H1 (cell line): ENCODE results near the gene LITAF. TPM values are rescaled to one million over a fixed set of nuclear protein-coding genes. Genes with fewer than 3 reads are reported as not detected.

Experiments
- CTCF ChIA-PET: fragments of 300-600 bp; sonication (Branson Sonifier 250); formaldehyde crosslinking; loops from one replicate; lab custom pipeline; 2021; ENCODE audit not compliant: partially characterized antibody; lab: Charles Lee
- POLR2A ChIA-PET: fragments of 300-600 bp; sonication (Branson Sonifier 250); formaldehyde crosslinking; loops from one replicate; lab custom pipeline; 2021; ENCODE audit warnings: inconsistent platforms; ENCODE audit not compliant: partially characterized antibody; lab: Charles Lee
- DNase-seq, 2 experiments: peaks; one replicate each; pipeline versions ENCODE4 v3.0.0 to v3.0.0-alpha.2; 2010 to 2022; ENCODE audit warnings: low spot score in 2 of 2, low read depth in 1 of 2, mixed read lengths in 1 of 2
- FAIRE-seq: peaks from 2 replicates; lab custom pipeline; 2011; peaks lifted over from hg19 to GRCh38; lab: Jason Lieb, UNC
- H2AFZ ChIP-seq: 2 replicates; pipeline ENCODE4 v1.8.1; 2012; ENCODE audit warnings: low read length, inconsistent platforms
- H2AK5ac ChIP-seq: 2 replicates; pipeline ENCODE4 v1.6.1; 2013; ENCODE audit warnings: low read depth, low read length
- H2BK120ac ChIP-seq: replicated peaks from 2 replicates; pipeline ENCODE3; 2013; ENCODE audit warnings: low read depth, low read length, inconsistent platforms
- H2BK12ac ChIP-seq: 2 replicates; pipeline ENCODE4 v1.6.1; 2013; ENCODE audit warnings: low read depth, low read length
- H2BK15ac ChIP-seq: 2 replicates; pipeline ENCODE4 v1.6.1; 2013; ENCODE audit warnings: low read length
- H2BK20ac ChIP-seq: 2 replicates; pipeline ENCODE4 v1.6.1; 2013; ENCODE audit warnings: low read length
- H2BK5ac ChIP-seq: 2 replicates; pipeline ENCODE4 v1.6.1; 2013; ENCODE audit warnings: low read depth, low read length
- H3K14ac ChIP-seq: 2 replicates; pipeline ENCODE4 v1.6.1; 2013; ENCODE audit warnings: inconsistent platforms; ENCODE audit not compliant: insufficient read length
- H3K18ac ChIP-seq: 2 replicates; pipeline ENCODE4 v1.6.1; 2013; ENCODE audit warnings: low read length; ENCODE audit errors: extremely low read depth
- H3K23ac ChIP-seq: 2 replicates; pipeline ENCODE4 v1.6.1; 2013; ENCODE audit warnings: inconsistent platforms; ENCODE audit not compliant: insufficient read length
- H3K23me2 ChIP-seq: 2 replicates; pipeline ENCODE4 v1.6.1; 2013; ENCODE audit warnings: low read depth, low read length
- H3K27ac ChIP-seq: 2 replicates; pipeline ENCODE4 v1.6.1; 2011; ENCODE audit warnings: low read depth, low read length, inconsistent platforms
- H3K27me3 ChIP-seq, 4 experiments: replicated peaks in 1 of 4; 1 replicate in 1 of 4; 2 replicates in 3 of 4; pipeline versions ENCODE4 v1.6.1 to v1.8.1; 2011 to 2013; ENCODE audit warnings: low read length in 3 of 4, mild to moderate bottlenecking in 3 of 4, inconsistent platforms in 2 of 4, mixed read lengths in 2 of 4, moderate library complexity in 1 of 4; ENCODE audit not compliant: control insufficient read depth in 3 of 4, insufficient read depth in 3 of 4; ENCODE audit errors: extremely low read depth in 1 of 4
- H3K36me3 ChIP-seq, 4 experiments: 2 replicates each; pipeline versions ENCODE4 v1.6.1 to v1.8.1; 2011 to 2013; ENCODE audit warnings: mild to moderate bottlenecking in 4 of 4, low read length in 3 of 4, moderate library complexity in 2 of 4, control low read depth in 1 of 4, inconsistent platforms in 1 of 4; ENCODE audit not compliant: insufficient read depth in 4 of 4, control insufficient read depth in 2 of 4
- H3K4ac ChIP-seq: replicated peaks from 2 replicates; pipeline ENCODE3; 2013; ENCODE audit warnings: low read length, low read depth, mixed read lengths, inconsistent platforms; ENCODE audit not compliant: insufficient read length
- H3K4me1 ChIP-seq, 4 experiments: replicated peaks in 1 of 4; 1 replicate in 1 of 4; 2 replicates in 3 of 4; pipeline versions ENCODE4 v1.6.1 to v1.8.1; 2011 to 2013; ENCODE audit warnings: low read length in 3 of 4, inconsistent platforms in 2 of 4, mixed read lengths in 1 of 4; ENCODE audit not compliant: insufficient read depth in 4 of 4, control insufficient read depth in 3 of 4
- H3K4me2 ChIP-seq, 2 experiments: 2 replicates each; pipeline versions ENCODE4 v1.6.1 to v1.8.1; 2011 to 2013; ENCODE audit warnings: low read depth in 2 of 2, low read length in 2 of 2, control low read depth in 1 of 2, inconsistent platforms in 1 of 2, mild to moderate bottlenecking in 1 of 2; ENCODE audit not compliant: insufficient read depth in 1 of 2
- H3K4me3 ChIP-seq, 4 experiments: fragments of 200-600, 300-600 bp in 1 of 4; sonication (generic), shearing (Covaris generic), sonication (Bioruptor Twin) in 1 of 4; 2 replicates each; pipeline versions ENCODE4 v1.5.1 to v1.8.1; 2011 to 2016; ENCODE audit warnings: low read length in 4 of 4, low read depth in 3 of 4, control low read depth in 2 of 4, inconsistent platforms in 2 of 4, mild to moderate bottlenecking in 2 of 4, mixed read lengths in 1 of 4, moderate library complexity in 1 of 4; ENCODE audit not compliant: insufficient read depth in 2 of 4; ENCODE audit errors: extremely low read depth in 1 of 4
- H3K56ac ChIP-seq: replicated peaks from 2 replicates; pipeline ENCODE3; 2013; ENCODE audit warnings: low read depth, mild to moderate bottlenecking, mixed read lengths, low read length, inconsistent platforms; ENCODE audit not compliant: insufficient read length
- H3K79me1 ChIP-seq: 2 replicates; pipeline ENCODE4 v1.6.1; 2013; ENCODE audit warnings: low read depth, low read length, control low read depth
- H3K79me2 ChIP-seq, 2 experiments: 2 replicates each; pipeline versions ENCODE4 v1.6.1 to v1.8.1; 2012 to 2013; ENCODE audit warnings: low read length in 2 of 2, mild to moderate bottlenecking in 2 of 2, inconsistent platforms in 1 of 2; ENCODE audit not compliant: insufficient read depth in 2 of 2, control insufficient read depth in 1 of 2
- H3K9ac ChIP-seq, 4 experiments: replicated peaks in 1 of 4; 1 replicate in 1 of 4; 2 replicates in 3 of 4; pipeline versions ENCODE4 v1.6.1 to v1.8.1; 2011 to 2013; ENCODE audit warnings: low read depth in 3 of 4, low read length in 3 of 4, control low read depth in 2 of 4, mild to moderate bottlenecking in 2 of 4, moderate library complexity in 2 of 4, inconsistent platforms in 1 of 4; ENCODE audit errors: extremely low read depth in 1 of 4
- H3K9me3 ChIP-seq, 2 experiments: 2 replicates each; pipeline versions ENCODE4 v1.6.1 to v1.8.1; 2012 to 2013; ENCODE audit warnings: mild to moderate bottlenecking in 2 of 2, moderate library complexity in 2 of 2, control low read depth in 1 of 2, inconsistent platforms in 1 of 2, low read depth in 1 of 2, low read length in 1 of 2, mixed read lengths in 1 of 2; ENCODE audit not compliant: insufficient read depth in 2 of 2
- H4K20me1 ChIP-seq, 2 experiments: replicated peaks in 1 of 2; 2 replicates each; pipeline versions ENCODE3 to v1.8.1; 2011 to 2013; ENCODE audit warnings: inconsistent platforms in 2 of 2, low read length in 2 of 2, mild to moderate bottlenecking in 1 of 2; ENCODE audit not compliant: insufficient read depth in 2 of 2, control insufficient read depth in 1 of 2
- H4K5ac ChIP-seq: 2 replicates; pipeline ENCODE4 v1.6.1; 2013; ENCODE audit warnings: low read length, low read depth, mixed read lengths, inconsistent platforms; ENCODE audit not compliant: insufficient read length
- H4K8ac ChIP-seq: 2 replicates; pipeline ENCODE4 v1.8.0; 2013; ENCODE audit warnings: mild to moderate bottlenecking, moderate library complexity, low read length, inconsistent platforms; ENCODE audit not compliant: insufficient read depth; ENCODE audit errors: extremely low read depth
- H4K91ac ChIP-seq: replicated peaks from 2 replicates; pipeline ENCODE3; 2013; ENCODE audit warnings: low read length, mixed read lengths, inconsistent platforms; ENCODE audit not compliant: insufficient read length
- JUN ChIP-seq: IDR thresholded peaks from 2 replicates; pipeline ENCODE4 v1.6.1; 2011; ENCODE audit warnings: low read depth, mild to moderate bottlenecking, improper control_type of control experiment, low read length
- RAD21 ChIP-seq, 2 experiments: IDR thresholded peaks in 1 of 2; conservative IDR thresholded peaks in 1 of 2; 2 replicates each; pipeline ENCODE4 v1.6.1; 2011; ENCODE audit warnings: low read depth in 2 of 2, low read length in 2 of 2, improper control_type of control experiment in 1 of 2, inconsistent platforms in 1 of 2, mild to moderate bottlenecking in 1 of 2, moderate library complexity in 1 of 2
- WGBS, 2 experiments: shearing (Covaris generic) in 1 of 2; methylation state at CpG; one replicate each; pipeline versions ENCODE4 v1.1.6 to v1.1.7; 2013 to 2015; ENCODE audit warnings: low lambda C conversion rate in 2 of 2, mixed read lengths in 2 of 2, inconsistent platforms in 1 of 2, low coverage in 1 of 2, missing lambda C conversion rate in 1 of 2; ENCODE audit not compliant: insufficient replicate concordance in 2 of 2, insufficient coverage in 1 of 2, insufficient read length in 1 of 2; ENCODE audit errors: extremely low coverage in 1 of 2, missing lambda C conversion rate in 1 of 2; 5-methylcytosine and 5-hydroxymethylcytosine counted together
- polyA plus RNA-seq, 7 experiments: library from polyadenylated mRNA; depleted of rRNA in 3 of 7; stranded (reverse) in 5 of 7; unstranded in 2 of 7; fragments of >200 nt in 5 of 7; fragments of 200-250 nt in 2 of 7; gene quantifications; 1 replicate in 5 of 7; 2 replicates in 1 of 7; 4 replicates in 1 of 7; pipeline versions ENCODE4 v1.2.1 to v1.2.3, GENCODE V29; 2011 to 2013; ENCODE audit warnings: missing spikeins in 2 of 7, mixed read lengths in 2 of 7
- total RNA-seq: library from RNA; stranded (reverse); fragmentation: NEBNext Ultra II Directional; extraction: Animal tissue kit (Norgen Biotek cat#: 25700); gene quantifications from 2 replicates; pipeline ENCODE4 v1.2.1, GENCODE V29; 2021

The LITAF gene
- total and polyA plus RNA-seq, 2 of the 8 experiments (the other 6 are each of a cell fraction or from before 2014, with no cell fraction given), result 165 to 205 TPM

DNA sequence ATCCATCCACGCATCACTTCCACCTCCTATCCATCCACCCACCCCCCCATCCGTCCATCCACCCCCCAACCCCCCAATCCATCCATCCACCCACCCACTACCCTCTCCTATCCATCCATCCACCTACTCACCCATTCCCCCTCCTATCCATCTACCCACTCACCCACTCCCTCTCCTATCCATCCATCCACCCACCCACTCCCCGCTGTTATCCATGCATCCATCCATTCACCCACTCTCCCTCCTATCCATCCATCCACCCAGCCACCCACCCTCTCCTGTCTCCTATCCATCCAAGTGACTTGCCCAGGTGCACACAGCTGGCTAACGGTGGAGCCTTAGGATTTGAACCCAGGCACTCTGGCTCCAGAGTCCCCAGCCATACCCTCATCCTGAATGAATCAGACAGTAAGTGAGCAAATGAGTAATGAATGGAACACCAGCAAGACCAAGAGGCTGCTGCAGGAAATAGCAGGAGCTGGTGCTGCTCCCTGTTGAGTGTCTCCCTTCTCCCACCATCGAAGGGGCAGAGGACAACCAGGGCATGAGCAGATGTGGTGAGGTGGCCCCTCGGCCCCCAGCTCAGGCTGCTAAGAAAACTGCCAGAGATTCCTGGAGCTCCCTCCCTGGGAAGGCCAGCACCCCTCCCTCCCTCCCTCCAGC is 62.5 kb downstream of the LITAF start:
- no peaks in the 10 kb centered on the region for H4K20me1 ChIP-seq
- TF ChIP-seq JUN (no peak), RAD21 (IDR thresholded peaks at IDR 0.05 in 1 of 2, conservative IDR thresholded peaks at IDR 0.05 in 1 of 2; ENCODE audit: low read depth in 2 of 2, low read length in 2 of 2) (peak in 1 of 2 experiments; percentile 23; a peak in 1 of 4 replicates)
- TF ChIP-seq, all 59 proteins: peak for 1
- peaks cover 0 to 5% (median 0%) of the 10 kb centered on the region in 4 experiments; a peak in 1 of 7 replicates for H3K4me1 ChIP-seq
- H3K23me2 ChIP-seq, result peaks cover 6% of the 10 kb centered on the region; the same call in 1 of the 2 replicates
- 87% methylated on average over 3 of the region's 6 CpGs; no CpG with 5 or more reads in 1 of the 2 experiments for WGBS, 2 experiments
- no peak overlapping the region for H3K14ac ChIP-seq
- FAIRE-seq, result no peak
- H3K4me2 ChIP-seq, result no peak overlapping the region
- no peak for DNase-seq
- H3K79me2 ChIP-seq, result no peaks in the 10 kb centered on the region
- no peak overlapping the region for H3K18ac ChIP-seq
- CTCF ChIA-PET, result interaction anchor here (1.1 to 2.2 kb wide), 2 partner anchors 22 to 127 kb away, joined by 3 to 8 read pairs; no protein-coding TSS in a partner anchor
- no peak overlapping the region for H2BK12ac ChIP-seq
- H3K36me3 ChIP-seq, result no peaks in the 10 kb centered on the region
- H3K9me3 ChIP-seq, result no peaks in the 10 kb centered on the region
- no peak overlapping the region for H4K5ac ChIP-seq
- no peaks in the 10 kb centered on the region for H3K27me3 ChIP-seq
- H4K8ac ChIP-seq, result no peak overlapping the region
- no peak overlapping the region for H3K4me3 ChIP-seq
- no peak overlapping the region for H2BK5ac ChIP-seq
- no peak overlapping the region for H2BK20ac ChIP-seq
- H3K27ac ChIP-seq, result no peak overlapping the region
- no peak overlapping the region for H2AFZ ChIP-seq
- H2BK120ac ChIP-seq, result no peak overlapping the region
- no peak overlapping the region for H3K56ac ChIP-seq
- no peak overlapping the region for H3K23ac ChIP-seq
- H3K79me1 ChIP-seq, result no peaks in the 10 kb centered on the region
- no peak overlapping the region for H3K4ac ChIP-seq
- H2AK5ac ChIP-seq, result no peak overlapping the region
- POLR2A ChIA-PET, result interaction anchor here (0.6 kb wide), 1 partner anchor 13 kb away, joined by 3 read pairs; no protein-coding TSS in a partner anchor
- no peak overlapping the region for H2BK15ac ChIP-seq
- H4K91ac ChIP-seq, result no peak overlapping the region
- no peak overlapping the region for H3K9ac ChIP-seq
